Retinal pigment epithelial cell (primary cell): ENCODE results near the gene CEMIP.

ENCODE experiments used
- DNase-seq: peaks from one replicate; pipeline ENCODE4 v3.0.0-alpha.2; 2010; ENCODE audit warnings: low read depth
- H3K4me3 ChIP-seq: 2 replicates; pipeline ENCODE4 v1.5.1; 2011; ENCODE audit warnings: mild to moderate bottlenecking, low read length, control low read depth, moderate library complexity
- CTCF ChIP-seq: conservative IDR thresholded peaks from 2 replicates; pipeline ENCODE4 v1.5.1; 2011; ENCODE audit warnings: low read depth, low read length, control low read depth, inconsistent platforms

CEMIP gene

DNA sequence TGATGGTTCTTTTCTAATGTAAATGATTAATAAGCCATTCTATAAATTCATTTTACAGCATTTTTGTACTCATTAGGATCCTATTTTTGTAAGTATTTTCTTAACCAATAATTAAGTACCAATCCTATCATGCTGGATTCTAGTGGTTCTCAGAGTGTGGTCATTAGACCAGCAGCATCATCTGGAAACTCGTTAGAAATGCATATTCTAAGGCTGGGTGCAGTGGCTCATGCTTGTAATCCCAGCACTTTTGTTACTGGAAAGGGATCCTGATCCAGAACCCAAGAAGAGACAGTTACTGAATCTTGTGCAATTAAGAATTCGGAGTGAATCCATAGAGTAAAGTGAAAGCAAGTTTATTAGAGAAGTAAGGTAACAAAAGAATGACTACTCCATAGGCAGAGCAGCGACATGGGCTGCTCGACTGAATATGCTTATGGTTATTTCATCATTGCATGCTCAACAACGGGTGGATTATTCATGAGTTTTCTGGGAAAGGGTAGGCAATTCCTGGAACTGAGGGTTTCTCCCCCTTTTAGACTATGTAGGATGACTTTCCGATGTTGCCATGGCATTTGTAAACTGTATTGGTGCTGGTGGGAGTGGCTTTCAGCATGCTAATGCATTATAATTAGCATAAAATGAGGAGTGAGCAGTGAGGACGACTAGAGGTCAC is 9.9 kb upstream of the CEMIP start:
- TF ChIP-seq CTCF, result no peak
- no peak overlapping the region for H3K4me3 ChIP-seq
- no peak for DNase-seq

GRCh38 chr15:80769829-80770705 is 9.1 kb upstream of the CEMIP start:
- no peak for TF ChIP-seq CTCF
- no peak overlapping the region for H3K4me3 ChIP-seq
- no peak for DNase-seq

GRCh38 chr15:80773122-80773551 is 6.0 kb upstream of the CEMIP start:
- no peak for DNase-seq
- no peak for TF ChIP-seq CTCF
- no peak overlapping the region for H3K4me3 ChIP-seq

- no peak for DNase-seq
- TF ChIP-seq CTCF, result no peak
- H3K4me3 ChIP-seq, result no peak overlapping the region
Measured at GRCh38 chr15:80773792-80774352, 5.3 kb upstream of the CEMIP start.

DNA sequence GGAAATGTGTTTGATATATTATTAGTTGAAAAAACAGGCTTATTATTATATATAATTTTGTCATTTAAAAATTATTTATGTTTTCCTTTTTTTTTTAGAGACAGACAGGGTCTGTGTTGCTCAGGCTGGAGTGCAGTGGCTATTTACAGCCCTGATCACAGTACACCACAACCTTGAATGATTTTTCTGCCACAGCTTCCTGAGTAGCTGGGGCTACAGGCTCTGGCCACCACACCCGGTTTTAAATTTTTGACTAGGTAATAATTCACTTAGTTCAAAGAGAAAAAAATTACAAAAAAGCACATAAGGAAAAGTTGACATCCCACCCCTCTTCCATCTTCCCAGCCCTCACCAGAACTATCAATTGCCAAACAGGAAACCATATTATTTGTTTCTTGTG is 4.7 kb upstream of the CEMIP start:
- DNase-seq, result no peak
- no peak overlapping the region for H3K4me3 ChIP-seq
- TF ChIP-seq CTCF, result no peak

DNA sequence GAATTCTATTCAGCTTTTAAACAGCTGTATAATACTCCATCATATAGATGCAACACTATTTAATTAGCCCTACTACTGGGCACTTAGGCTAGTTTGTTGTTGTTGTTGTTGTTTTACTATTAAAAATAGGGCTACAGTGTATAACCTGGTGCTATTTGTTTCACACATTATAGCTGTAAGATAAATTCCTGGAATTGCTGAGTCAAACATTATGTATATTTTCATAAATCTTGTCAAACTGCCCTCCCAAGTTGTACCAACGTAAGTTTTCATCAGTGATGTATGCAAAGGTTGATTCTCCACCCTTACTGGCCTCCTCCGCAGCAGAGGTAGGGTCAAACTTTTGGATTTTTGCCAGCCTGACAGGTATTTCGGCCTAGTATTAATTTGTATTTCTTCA is 3.8 kb upstream of the CEMIP start:
- H3K4me3 ChIP-seq, result no peak overlapping the region
- TF ChIP-seq CTCF, result no peak
- no peak for DNase-seq
